HG02642 (cell line): ENCODE results near the gene YWHAB.

Experiments
- ATAC-seq: cut with Tn5 transposase; IDR thresholded peaks from one replicate; pipeline ENCODE4 v1.9.1; 2021; ENCODE audit warnings: mild to moderate bottlenecking; ENCODE audit not compliant: unreplicated experiment, poor library complexity

The YWHAB gene

GRCh38 chr20:44910690-44911262 is 25.3 kb downstream of the YWHAB start:
- no peak for ATAC-seq

GRCh38 chr20:44911264-44911921 is 25.9 kb downstream of the YWHAB start:
- no peak for ATAC-seq

GRCh38 chr20:44912189-44912588 is 26.7 kb downstream of the YWHAB start:
- ATAC-seq = no peak

DNA sequence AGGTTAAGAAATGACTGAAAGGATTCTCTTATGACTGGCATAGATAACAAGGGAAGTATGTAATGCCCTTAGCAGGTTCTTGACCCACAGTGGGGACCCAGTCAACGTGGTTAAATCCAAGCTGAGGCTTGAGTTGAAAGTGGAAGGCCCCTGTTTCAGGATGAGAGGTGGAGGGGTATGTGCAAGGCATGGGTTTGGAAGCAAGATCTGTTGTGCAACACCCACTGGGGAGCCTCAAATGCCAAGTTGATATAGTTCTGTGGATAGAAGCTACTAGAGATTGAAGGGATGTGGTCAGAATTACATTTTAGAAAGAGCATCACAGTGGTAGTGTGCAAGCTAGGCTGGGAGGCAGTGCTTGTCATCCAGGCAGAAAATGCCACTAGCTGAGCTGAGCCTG is 29.4 kb downstream of the YWHAB start:
- ATAC-seq = no peak

DNA sequence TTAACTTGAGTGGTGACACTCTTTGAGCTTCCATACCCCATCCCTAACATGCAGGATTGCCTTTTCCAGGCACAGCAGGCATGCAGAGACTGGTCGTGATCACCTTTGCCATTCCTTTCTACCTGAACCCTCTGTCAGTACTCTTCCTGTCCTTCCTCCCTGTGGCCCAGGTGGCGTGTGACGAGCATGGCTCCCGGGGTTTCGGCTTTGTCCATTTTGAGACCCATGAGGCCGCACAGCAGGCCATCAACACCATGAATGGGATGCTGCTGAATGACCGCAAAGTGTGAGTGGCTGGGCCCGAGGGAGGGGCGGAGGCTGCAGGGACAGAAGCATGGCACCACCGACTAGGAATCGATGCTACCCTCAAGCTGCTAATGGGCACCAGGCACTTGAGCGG is 31.1 kb downstream of the YWHAB start:
- no peak for ATAC-seq

DNA sequence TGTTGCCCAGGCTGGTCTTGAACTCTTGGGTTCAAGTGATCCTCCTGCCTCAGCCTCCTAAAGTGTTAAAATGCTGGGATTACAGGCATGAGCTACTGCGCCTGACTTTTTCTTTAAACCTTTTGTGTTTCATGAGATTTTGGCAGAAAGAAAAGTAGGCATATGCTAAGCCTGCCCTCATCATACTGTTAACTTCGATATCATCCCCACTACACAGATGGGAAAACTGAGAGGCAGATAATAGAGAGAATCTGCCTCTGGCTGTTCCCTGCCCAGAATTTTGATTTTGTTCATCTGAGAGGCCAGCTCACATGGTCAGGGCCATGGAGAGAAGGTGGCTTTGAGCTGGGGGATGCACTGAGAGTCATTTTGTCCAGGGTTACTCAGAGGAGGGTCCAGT is 31.9 kb downstream of the YWHAB start:
- ATAC-seq = no peak

- ATAC-seq = no peak
Measured at GRCh38 chr20:44918342-44918741, 32.8 kb downstream of the YWHAB start.

- no peak for ATAC-seq
Measured at GRCh38 chr20:44918761-44919160, 33.3 kb downstream of the YWHAB start.

GRCh38 chr20:44921447-44921846 is 35.9 kb downstream of the YWHAB start:
- ATAC-seq = no peak

DNA sequence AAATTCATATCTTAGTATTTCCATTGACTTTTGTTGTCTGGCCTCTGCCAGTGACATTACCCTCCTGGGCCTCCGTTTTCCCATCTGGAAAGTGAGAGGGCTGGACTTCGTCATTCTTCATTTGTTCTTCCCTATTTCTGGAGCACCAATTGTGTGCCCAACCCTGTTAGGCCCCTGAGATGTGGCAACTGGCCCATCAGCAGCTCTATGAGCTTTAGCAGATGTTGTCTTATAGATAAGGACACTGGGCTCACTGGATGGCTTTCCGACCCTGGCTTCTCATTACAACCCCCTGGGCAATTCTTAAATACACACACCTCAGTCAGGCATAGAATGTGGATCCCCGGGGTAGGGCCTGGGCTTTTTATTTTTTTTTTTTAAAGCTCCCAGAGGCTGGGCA is 39.0 kb downstream of the YWHAB start:
- ATAC-seq = no peak

- no peak for ATAC-seq
Measured at GRCh38 chr20:44928595-44928994, 43.1 kb downstream of the YWHAB start.

DNA sequence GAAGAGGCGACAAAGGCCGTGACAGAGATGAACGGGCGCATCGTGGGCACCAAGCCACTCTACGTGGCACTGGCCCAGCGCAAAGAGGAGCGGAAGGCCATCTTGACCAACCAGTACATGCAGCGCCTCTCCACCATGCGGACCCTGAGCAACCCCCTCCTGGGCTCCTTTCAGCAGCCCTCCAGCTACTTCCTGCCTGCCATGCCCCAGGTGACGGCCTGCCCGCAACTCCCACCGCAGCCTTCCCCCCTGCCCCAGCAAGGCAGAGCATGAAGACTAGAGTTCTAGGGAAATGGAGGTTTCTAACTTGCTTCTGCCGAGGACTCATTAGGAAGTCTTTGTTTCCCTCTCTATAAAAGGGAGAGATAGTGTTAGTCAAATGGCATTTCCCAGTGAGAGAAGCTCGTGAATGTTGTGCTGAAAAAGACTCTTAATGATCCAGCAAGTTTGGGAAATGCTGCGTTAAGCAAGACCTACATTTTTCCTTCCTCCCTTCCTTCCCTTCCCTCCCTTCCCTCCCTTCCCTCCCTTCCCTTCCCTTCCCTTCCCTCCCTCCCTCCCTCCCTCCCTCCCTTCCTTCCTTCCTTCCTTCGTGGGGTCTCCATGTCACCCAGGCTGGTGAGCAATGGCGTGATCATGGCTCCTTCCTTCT is 45.1 kb downstream of the YWHAB start:
- no peak for ATAC-seq

- ATAC-seq = no peak
Measured at GRCh38 chr20:44931911-44932310, 46.4 kb downstream of the YWHAB start.

DNA sequence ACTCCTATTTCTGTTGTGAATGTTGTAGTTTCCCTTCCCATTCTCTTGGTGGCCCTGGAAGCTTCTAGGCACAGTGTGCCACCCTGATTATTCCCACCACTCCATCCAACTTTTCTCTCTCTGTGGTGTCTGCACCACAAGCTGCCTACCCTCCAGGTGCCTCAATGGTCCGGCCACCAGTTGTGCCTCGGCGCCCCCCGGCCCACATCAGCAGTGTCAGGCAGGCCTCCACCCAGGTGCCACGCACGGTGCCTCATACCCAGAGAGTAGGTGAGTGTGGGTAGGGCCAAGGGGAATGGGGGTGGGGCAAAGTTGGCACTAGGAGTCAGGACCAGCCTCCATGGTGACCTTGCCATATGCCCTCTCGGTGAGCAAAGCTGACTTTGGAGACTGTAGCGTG is 47.4 kb downstream of the YWHAB start:
- ATAC-seq = no peak

DNA sequence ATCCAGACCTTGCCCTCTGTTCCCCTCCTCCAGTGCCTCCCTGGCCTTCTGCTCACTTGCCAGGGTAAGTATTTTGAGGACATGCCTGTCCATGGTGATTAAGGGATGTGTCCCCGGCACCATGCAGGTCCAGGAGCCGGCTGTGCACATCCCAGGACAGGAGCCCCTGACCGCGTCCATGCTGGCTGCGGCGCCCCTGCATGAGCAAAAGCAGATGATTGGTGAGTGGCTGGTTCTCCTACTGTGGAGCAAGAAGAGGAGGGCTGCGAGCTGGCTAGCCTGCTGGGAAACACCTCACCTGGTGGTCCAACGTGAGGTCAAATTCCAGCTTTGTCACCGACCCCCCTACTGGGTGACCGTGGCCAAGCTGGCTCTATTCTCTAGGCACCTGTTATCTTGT is 51.0 kb downstream of the YWHAB start:
- ATAC-seq = no peak

GRCh38 chr20:44938637-44939036 is 53.1 kb downstream of the YWHAB start:
- no peak for ATAC-seq

- no peak for ATAC-seq
Measured at GRCh38 chr20:44941120-44941691, 55.7 kb downstream of the YWHAB start.

- no peak for ATAC-seq
Measured at GRCh38 chr20:44942264-44942973, 56.9 kb downstream of the YWHAB start.

DNA sequence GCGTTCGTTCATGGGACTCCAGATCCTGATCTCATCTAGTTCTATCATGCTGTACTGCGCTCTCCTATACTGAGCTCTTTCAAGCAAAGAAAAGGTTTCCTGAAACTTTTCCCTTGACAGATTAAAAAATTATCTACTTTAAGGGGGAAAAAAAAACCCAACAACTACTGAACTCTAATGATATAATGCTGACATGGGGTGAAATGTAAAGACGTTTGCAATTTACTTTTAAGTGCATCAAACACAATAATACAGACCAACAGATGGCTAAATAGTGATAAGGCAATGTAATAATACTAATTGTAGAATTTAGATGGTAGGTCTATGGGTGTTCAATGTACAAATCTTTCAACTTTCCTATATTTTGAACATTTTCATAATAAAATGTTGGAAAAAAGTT is 58.3 kb downstream of the YWHAB start:
- no peak for ATAC-seq

DNA sequence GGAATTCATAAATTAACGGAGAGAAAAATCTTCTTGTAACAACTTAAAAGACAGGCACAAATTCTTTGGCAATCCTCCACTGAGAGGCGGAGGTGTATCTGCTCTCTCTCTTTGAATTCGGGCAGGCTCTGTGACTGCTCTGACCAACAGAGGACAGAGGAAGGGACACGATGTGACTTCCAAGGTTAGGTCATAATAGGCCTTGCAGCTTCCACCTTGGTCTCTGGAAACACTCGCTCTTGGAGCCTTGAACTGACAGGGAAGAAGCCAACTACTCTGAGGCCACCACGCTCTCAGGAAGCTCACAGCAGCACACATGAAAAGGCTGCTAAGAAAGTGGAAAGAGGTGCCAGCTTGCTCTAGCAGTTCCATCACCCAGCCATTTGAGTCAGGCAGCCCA is 59.8 kb downstream of the YWHAB start:
- ATAC-seq = no peak

DNA sequence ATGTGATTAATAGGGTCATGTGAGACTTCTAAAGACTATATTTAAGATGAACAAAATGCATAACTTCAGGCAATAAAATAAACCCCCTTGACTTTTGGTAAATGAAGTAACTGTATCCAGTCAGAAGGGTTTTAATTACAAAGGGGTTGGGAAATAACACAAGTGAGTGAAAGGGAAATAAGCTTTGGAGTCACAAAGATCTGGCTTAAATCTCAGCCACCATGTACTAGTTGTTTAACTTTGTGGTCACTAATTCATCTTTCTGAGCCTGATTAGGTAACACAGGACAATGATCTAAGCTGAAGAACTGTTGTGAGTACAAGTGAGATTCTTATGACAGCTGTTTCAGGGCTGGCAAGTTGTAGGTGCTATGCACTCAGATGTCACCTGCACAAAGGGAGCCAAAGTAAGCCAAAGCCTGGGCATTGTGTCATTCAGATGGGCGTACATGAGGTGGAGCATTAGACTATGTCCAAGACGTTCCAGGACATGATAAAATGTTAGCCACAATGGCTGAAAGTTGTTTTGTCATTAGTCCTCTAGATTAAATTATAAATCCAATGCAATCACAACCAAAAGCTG is 60.9 kb downstream of the YWHAB start:
- no peak for ATAC-seq
